Upper lobe of left lung (tissue), 6 donors: ENCODE results near the gene CD2AP. TPM values are rescaled to one million over a fixed set of nuclear protein-coding genes. Genes with fewer than 3 reads are reported as not detected.

ENCODE experiments used
- ATAC-seq, 2 donors: fragments of 200-7000 bp; cut with Tn5 transposase; one replicate each; pipeline ENCODE4 v1.9.1; 2022; ENCODE audit warnings: mild to moderate bottlenecking in 2 of 2, moderate library complexity in 2 of 2; ENCODE audit not compliant: low FRiP score in 2 of 2
- DNase-seq, 2 donors: peaks; one replicate each; pipeline ENCODE4 v3.0.0-alpha.2; 2019 to 2020
- H3K27ac ChIP-seq, 4 donors: fragments of 200-600 bp; sonication (generic); one replicate each; pipeline ENCODE4 v1.5.1; 2016 to 2019
- H3K27me3 ChIP-seq, 4 donors: fragments of 200-600 bp; sonication (generic); one replicate each; pipeline ENCODE4 v1.5.1; 2017 to 2019
- H3K36me3 ChIP-seq, 4 donors: fragments of 200-600 bp; sonication (generic); one replicate each; pipeline ENCODE4 v1.5.1; 2016 to 2019
- H3K4me1 ChIP-seq, 4 donors: fragments of 200-600 bp; sonication (generic); one replicate each; pipeline ENCODE4 v1.5.1; 2018 to 2019
- H3K4me3 ChIP-seq, 4 donors: fragments of 200-600 bp; sonication (generic); one replicate each; pipeline ENCODE4 v1.5.1; 2017 to 2019; ENCODE audit warnings: mild to moderate bottlenecking in 2 of 4, moderate library complexity in 1 of 4
- H3K9me3 ChIP-seq, 4 donors: fragments of 200-600 bp; sonication (generic); one replicate each; pipeline ENCODE4 v1.5.1; 2018 to 2019
- CTCF ChIP-seq, 6 experiments: fragments of 450-650 bp in 4 of 6; fragments of 200-600 bp in 2 of 6; sonication (generic) in 2 of 6; IDR thresholded peaks; one replicate each; pipeline ENCODE4 v1.5.1; 2016 to 2019; ENCODE audit warnings: antibody characterized with exemption in 6 of 6
- EP300 ChIP-seq, 4 donors: sonication (generic); formaldehyde crosslinking; IDR thresholded peaks; one replicate each; pipeline ENCODE4 v1.5.1; 2017; ENCODE audit warnings: antibody characterized with exemption in 4 of 4, control low read depth in 2 of 4
- POLR2A ChIP-seq, 4 donors: fragments of 450-650 bp; IDR thresholded peaks; one replicate each; pipeline ENCODE4 v1.5.1; 2016 to 2017; ENCODE audit warnings: antibody characterized with exemption in 4 of 4, mild to moderate bottlenecking in 2 of 4
- POLR2AphosphoS5 ChIP-seq, 2 donors: sonication (generic); formaldehyde crosslinking; IDR thresholded peaks; one replicate each; pipeline ENCODE4 v1.5.1; 2017; ENCODE audit warnings: antibody characterized with exemption in 2 of 2
- WGBS, 2 donors: methylation state at CpG; one replicate each; pipeline ENCODE4 v1.1.5; 2017 to 2018; 5-methylcytosine and 5-hydroxymethylcytosine counted together
- total RNA-seq, 6 donors: library from RNA; depleted of rRNA in 4 of 6; stranded (reverse); fragments of >200 nt in 4 of 6; gene quantifications; one replicate each; pipeline versions ENCODE4 v1.1.0 to v1.2.1, GENCODE V29; 2016 to 2021
- donor health status: DM: no; HTN: no; CAD: no; lungs with moderate emphysema.
- donor health status: DM: no; HTN: yes; CAD: no; lungs with severe emphysema.

Gene CD2AP
- total RNA-seq, 6 donors from 2014 or later, result 22.0 to 86.5 (median 29.3) TPM

DNA sequence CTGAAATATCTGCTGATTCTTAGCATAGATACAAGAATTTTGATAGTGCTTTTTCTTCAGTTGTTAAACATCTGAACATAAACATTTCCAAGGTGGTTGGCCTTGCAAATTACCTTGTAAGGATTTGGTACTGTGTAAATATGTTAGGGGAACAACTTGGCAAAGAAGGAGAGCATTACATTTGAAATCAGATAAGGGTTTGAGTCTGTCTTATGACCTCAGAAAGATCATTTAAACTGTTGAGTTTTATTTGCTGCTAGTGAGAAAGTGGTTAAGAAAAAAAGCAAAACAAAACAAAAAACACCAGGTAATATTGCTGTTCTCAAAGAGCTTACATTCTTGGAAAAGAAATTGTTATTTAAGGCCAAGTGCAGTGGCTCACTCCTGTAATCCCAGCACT, 56.5 kb downstream of the CD2AP start:
- DNase-seq (no peak), ATAC-seq (no peak)
- Histone ChIP-seq H3K4me3 (no peak overlapping the region), H3K27me3 (no peaks in the 10 kb centered on the region), H3K9me3 (no peaks in the 10 kb centered on the region), H3K36me3 (peaks cover 0 to 15% (median 0%) of the 10 kb centered on the region in 4 donors), H3K27ac (no peak overlapping the region), H3K4me1 (peaks cover 0 to 8% (median 0%) of the 10 kb centered on the region in 4 donors)
- no peak for TF ChIP-seq EP300 (IDR thresholded peaks at IDR 0.05)
- no peak for TF ChIP-seq CTCF (IDR thresholded peaks at IDR 0.05)
- TF ChIP-seq POLR2AphosphoS5 (IDR thresholded peaks at IDR 0.05), result no peak
- no peak for TF ChIP-seq POLR2A (IDR thresholded peaks at IDR 0.05)

- TF ChIP-seq EP300 (IDR thresholded peaks at IDR 0.05), result no peak
- TF ChIP-seq CTCF (IDR thresholded peaks at IDR 0.05), result no peak
- no peak for TF ChIP-seq POLR2AphosphoS5 (IDR thresholded peaks at IDR 0.05)
- no peak for TF ChIP-seq POLR2A (IDR thresholded peaks at IDR 0.05)
- Histone ChIP-seq H3K9me3 (no peaks in the 10 kb centered on the region), H3K27me3 (no peaks in the 10 kb centered on the region), H3K36me3 (peaks cover 0 to 15% (median 0%) of the 10 kb centered on the region in 4 donors), H3K27ac (no peak overlapping the region), H3K4me3 (no peak overlapping the region), H3K4me1 (peaks cover 0 to 4% (median 0%) of the 10 kb centered on the region in 4 donors)
- ATAC-seq (no peak), DNase-seq (no peak)
- 64 to 73% methylated on average over 2 of the region's 2 CpGs for WGBS, 2 donors
Measured at GRCh38 chr6:47535316-47536225, 58.0 kb downstream of the CD2AP start.

GRCh38 chr6:47536816-47537401, 59.3 kb downstream of the CD2AP start:
- H3K4me1 ChIP-seq, result peaks cover 0 to 4% (median 0%) of the 10 kb centered on the region in 4 donors
- TF ChIP-seq EP300 (IDR thresholded peaks at IDR 0.05) (no peak), CTCF (IDR thresholded peaks at IDR 0.05) (no peak), POLR2AphosphoS5 (IDR thresholded peaks at IDR 0.05) (no peak)
- WGBS, 2 donors, result 84 to 95% methylated on average over 4 of the region's 4 CpGs
- no peak for ATAC-seq
- H3K27me3 ChIP-seq, result no peaks in the 10 kb centered on the region
- no peak overlapping the region for H3K27ac ChIP-seq
- DNase-seq, result no peak
- no peaks in the 10 kb centered on the region for H3K9me3 ChIP-seq
- H3K4me3 ChIP-seq, result no peak overlapping the region
- peaks cover 0 to 15% (median 0%) of the 10 kb centered on the region in 4 donors for H3K36me3 ChIP-seq

DNA sequence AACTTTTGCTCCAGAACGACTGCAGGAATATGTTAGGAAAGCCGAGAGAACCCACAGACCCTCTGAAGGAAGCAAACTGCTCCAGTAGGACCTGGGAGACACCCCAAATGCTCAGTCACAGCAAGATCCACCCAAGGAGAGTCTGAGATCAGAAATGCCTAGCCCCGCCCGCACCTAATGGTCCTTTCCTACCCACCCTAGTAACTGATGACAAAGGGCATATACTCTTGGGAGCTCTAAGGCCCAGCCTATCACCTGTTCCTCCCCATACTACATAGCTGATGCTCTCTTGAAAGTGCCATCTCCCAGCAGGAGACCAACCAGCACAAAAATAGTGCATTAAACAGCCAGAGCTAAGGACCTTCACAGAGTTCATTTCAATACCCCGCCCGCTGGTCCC, 67.6 kb downstream of the CD2AP start:
- no peak for DNase-seq
- Histone ChIP-seq H3K9me3 (no peaks in the 10 kb centered on the region), H3K36me3 (peaks cover 0 to 27% (median 15%) of the 10 kb centered on the region in 4 donors), H3K4me1 (no peaks in the 10 kb centered on the region), H3K27ac (no peak overlapping the region), H3K27me3 (no peaks in the 10 kb centered on the region), H3K4me3 (no peak overlapping the region)
- TF ChIP-seq CTCF (IDR thresholded peaks at IDR 0.05) (no peak), EP300 (IDR thresholded peaks at IDR 0.05) (no peak), POLR2A (IDR thresholded peaks at IDR 0.05) (no peak), POLR2AphosphoS5 (IDR thresholded peaks at IDR 0.05) (no peak)
- no peak for ATAC-seq
- 96 to 97% methylated on average over 6 of the region's 6 CpGs for WGBS, 2 donors
